DOHH2 (cell line): ENCODE results near the gene PSMB2.

Experiments used
- H3F3A ChIP-seq: fragments of 200-600 bp; sonication (generic), shearing (Covaris generic); 2 replicates; pipeline ENCODE4 v1.6.0; 2016; ENCODE audit warnings: antibody characterized with exemption, mild to moderate bottlenecking; ENCODE audit not compliant: control insufficient read depth, insufficient read depth
- H3K27ac ChIP-seq: fragments of 200-600 bp; sonication (generic); 2 replicates; pipeline ENCODE4 v1.5.1; 2014; ENCODE audit warnings: low read depth, mild to moderate bottlenecking, low read length, moderate library complexity
- H3K27me3 ChIP-seq: fragments of 200-600 bp; sonication (generic); 2 replicates; pipeline ENCODE4 v1.6.1; 2014; ENCODE audit warnings: mild to moderate bottlenecking, low read length, mixed read lengths; ENCODE audit not compliant: control insufficient read depth
- H3K36me3 ChIP-seq: fragments of 200-600 bp; sonication (generic); 2 replicates; pipeline ENCODE4 v1.6.1; 2014; ENCODE audit warnings: mild to moderate bottlenecking, low read length, moderate library complexity, mixed read lengths; ENCODE audit not compliant: control insufficient read depth
- H3K4me1 ChIP-seq: fragments of 200-600 bp; sonication (generic); 2 replicates; pipeline ENCODE4 v1.6.1; 2014; ENCODE audit warnings: mild to moderate bottlenecking, low read length, mixed read lengths; ENCODE audit not compliant: control insufficient read depth
- H3K4me2 ChIP-seq: fragments of 200-600 bp; sonication (generic); 2 replicates; pipeline ENCODE4 v1.6.0; 2014; ENCODE audit warnings: mild to moderate bottlenecking, low read length, moderate library complexity
- H3K4me3 ChIP-seq: fragments of 200-600 bp; sonication (generic); 2 replicates; pipeline ENCODE4 v1.5.1; 2014; ENCODE audit warnings: mild to moderate bottlenecking, low read length, mixed read lengths
- H3K79me2 ChIP-seq: fragments of 200-600 bp; sonication (generic); 2 replicates; pipeline ENCODE4 v1.6.1; 2014; ENCODE audit warnings: mild to moderate bottlenecking, low read length, mixed read lengths; ENCODE audit not compliant: control insufficient read depth
- H3K9me2 ChIP-seq: fragments of 200-600 bp; sonication (generic); replicated peaks from 2 replicates; pipeline ENCODE4 v1.6.1; 2014; ENCODE audit warnings: mild to moderate bottlenecking, low read length, mixed read lengths; ENCODE audit not compliant: control insufficient read depth
- H3K9me3 ChIP-seq: fragments of 200-600 bp; sonication (generic); 2 replicates; pipeline ENCODE4 v1.6.1; 2014; ENCODE audit warnings: antibody characterized with exemption, low read length, mixed read lengths; ENCODE audit not compliant: control insufficient read depth, insufficient read depth
- H4K20me1 ChIP-seq: fragments of 200-600 bp; sonication (generic); 2 replicates; pipeline ENCODE4 v1.6.0; 2014; ENCODE audit warnings: low read depth, mild to moderate bottlenecking, antibody characterized with exemption, low read length, moderate library complexity; ENCODE audit not compliant: control insufficient read depth, insufficient read depth
- EZH2phosphoT487 ChIP-seq: fragments of 200-600 bp; sonication (generic); IDR thresholded peaks from 2 replicates; pipeline ENCODE4 v1.6.1; 2017; ENCODE audit warnings: borderline replicate concordance, mild to moderate bottlenecking, antibody characterized with exemption, low read length, moderate library complexity, mixed read lengths
- TF ChIP-seq, protein P1 (sequence below): fragments of 200-600 bp; sonication (generic); IDR thresholded peaks from one replicate; pipeline ENCODE4 v1.5.1; 2014; ENCODE audit warnings: antibody characterized with exemption, mild to moderate bottlenecking, low read depth, low read length; ENCODE audit not compliant: poor library complexity, severe bottlenecking

Gene PSMB2

DNA sequence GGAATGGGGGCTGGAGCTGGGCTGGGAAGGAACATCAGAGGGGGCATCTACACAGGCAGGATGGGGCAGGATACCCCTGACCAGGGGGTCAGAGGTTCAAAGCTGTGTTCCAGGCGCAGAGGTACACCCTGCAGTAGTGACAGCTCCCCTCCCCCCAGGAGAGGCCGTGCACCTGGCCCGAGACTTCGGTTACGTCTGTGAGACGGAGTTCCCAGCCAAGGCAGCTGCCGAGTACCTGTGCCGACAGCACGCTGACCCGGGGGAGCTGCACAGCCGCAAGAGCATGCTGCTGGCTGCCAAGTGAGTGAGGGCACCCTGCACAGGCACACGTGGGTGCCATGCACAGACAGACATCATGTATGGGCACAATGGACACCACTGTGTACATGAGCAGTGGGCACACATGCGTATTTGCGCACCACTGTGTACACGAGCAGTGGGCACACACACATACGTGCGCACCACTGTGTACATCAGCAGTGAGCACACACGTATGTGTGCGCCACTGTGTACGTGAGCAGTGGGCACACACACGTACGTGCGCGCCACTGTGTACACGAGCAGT, 50.8 kb downstream of the PSMB2 start:
- no peak overlapping the region for H3K4me2 ChIP-seq
- no peaks in the 10 kb centered on the region for H3K36me3 ChIP-seq
- no peaks in the 10 kb centered on the region for H3K27me3 ChIP-seq
- no peak overlapping the region for H3K27ac ChIP-seq
- H3K9me3 ChIP-seq = no peaks in the 10 kb centered on the region
- no peaks in the 10 kb centered on the region for H3F3A ChIP-seq
- TF ChIP-seq EZH2phosphoT487 = no peak
- TF ChIP-seq, protein P1, sequence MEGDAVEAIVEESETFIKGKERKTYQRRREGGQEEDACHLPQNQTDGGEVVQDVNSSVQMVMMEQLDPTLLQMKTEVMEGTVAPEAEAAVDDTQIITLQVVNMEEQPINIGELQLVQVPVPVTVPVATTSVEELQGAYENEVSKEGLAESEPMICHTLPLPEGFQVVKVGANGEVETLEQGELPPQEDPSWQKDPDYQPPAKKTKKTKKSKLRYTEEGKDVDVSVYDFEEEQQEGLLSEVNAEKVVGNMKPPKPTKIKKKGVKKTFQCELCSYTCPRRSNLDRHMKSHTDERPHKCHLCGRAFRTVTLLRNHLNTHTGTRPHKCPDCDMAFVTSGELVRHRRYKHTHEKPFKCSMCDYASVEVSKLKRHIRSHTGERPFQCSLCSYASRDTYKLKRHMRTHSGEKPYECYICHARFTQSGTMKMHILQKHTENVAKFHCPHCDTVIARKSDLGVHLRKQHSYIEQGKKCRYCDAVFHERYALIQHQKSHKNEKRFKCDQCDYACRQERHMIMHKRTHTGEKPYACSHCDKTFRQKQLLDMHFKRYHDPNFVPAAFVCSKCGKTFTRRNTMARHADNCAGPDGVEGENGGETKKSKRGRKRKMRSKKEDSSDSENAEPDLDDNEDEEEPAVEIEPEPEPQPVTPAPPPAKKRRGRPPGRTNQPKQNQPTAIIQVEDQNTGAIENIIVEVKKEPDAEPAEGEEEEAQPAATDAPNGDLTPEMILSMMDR = no peak
- no peaks in the 10 kb centered on the region for H3K4me1 ChIP-seq
- H3K4me3 ChIP-seq = no peak overlapping the region
- no peaks in the 10 kb centered on the region for H3K9me2 ChIP-seq
- H4K20me1 ChIP-seq = no peaks in the 10 kb centered on the region
- H3K79me2 ChIP-seq = no peaks in the 10 kb centered on the region

DNA sequence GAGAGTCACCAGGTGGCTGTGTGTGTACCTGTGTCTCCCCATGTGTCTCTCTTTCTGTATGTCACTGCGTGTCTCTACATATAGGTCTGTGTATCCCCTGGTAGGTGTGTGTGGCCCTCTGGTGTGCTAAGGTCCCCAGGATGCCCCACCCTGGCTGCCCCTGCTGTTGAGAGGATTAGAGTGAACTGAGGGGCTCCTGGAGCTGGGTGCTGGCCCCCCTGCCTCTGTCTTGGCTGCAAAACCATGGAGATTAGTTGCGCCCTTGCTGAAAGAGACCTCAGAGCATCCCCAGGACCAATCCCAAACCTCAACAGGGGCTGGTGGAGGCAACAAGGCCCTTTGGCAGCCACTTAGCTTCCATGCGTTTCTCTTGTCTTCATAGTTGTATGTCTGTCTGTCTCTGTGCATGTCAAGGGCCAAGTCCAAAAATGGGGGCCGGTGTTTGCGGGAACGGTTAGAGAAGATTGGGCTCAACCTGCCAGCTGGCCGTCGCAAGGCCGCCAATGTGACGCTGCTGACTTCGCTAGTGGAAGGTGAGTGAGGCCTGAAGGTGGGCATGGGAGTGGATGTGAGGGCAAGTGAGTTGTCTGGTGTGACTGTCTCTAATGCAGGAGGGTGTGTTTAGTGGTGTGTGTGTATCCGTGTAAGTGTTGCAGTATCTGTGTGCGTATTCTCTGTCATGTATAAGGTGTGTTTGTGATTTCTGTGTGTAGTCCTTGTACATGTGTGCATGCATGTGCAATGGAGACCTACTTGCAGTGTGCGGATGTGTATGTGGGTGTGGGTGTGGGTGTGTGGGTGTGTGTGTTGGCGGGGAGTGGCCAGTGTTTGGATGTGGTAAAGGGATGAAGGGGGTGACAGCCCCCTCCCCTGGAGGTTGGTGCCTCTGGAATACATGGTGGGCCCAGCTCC, 51.6 kb downstream of the PSMB2 start:
- H3K27me3 ChIP-seq = no peaks in the 10 kb centered on the region
- no peak overlapping the region for H3K4me3 ChIP-seq
- TF ChIP-seq, protein P1 = no peak
- no peak for TF ChIP-seq EZH2phosphoT487
- no peak overlapping the region for H3K4me2 ChIP-seq
- H3K4me1 ChIP-seq = no peaks in the 10 kb centered on the region
- no peak overlapping the region for H3K27ac ChIP-seq
- no peaks in the 10 kb centered on the region for H3K9me2 ChIP-seq
- H4K20me1 ChIP-seq = no peaks in the 10 kb centered on the region
- no peaks in the 10 kb centered on the region for H3K36me3 ChIP-seq
- no peaks in the 10 kb centered on the region for H3F3A ChIP-seq
- no peaks in the 10 kb centered on the region for H3K9me3 ChIP-seq
- no peaks in the 10 kb centered on the region for H3K79me2 ChIP-seq

DNA sequence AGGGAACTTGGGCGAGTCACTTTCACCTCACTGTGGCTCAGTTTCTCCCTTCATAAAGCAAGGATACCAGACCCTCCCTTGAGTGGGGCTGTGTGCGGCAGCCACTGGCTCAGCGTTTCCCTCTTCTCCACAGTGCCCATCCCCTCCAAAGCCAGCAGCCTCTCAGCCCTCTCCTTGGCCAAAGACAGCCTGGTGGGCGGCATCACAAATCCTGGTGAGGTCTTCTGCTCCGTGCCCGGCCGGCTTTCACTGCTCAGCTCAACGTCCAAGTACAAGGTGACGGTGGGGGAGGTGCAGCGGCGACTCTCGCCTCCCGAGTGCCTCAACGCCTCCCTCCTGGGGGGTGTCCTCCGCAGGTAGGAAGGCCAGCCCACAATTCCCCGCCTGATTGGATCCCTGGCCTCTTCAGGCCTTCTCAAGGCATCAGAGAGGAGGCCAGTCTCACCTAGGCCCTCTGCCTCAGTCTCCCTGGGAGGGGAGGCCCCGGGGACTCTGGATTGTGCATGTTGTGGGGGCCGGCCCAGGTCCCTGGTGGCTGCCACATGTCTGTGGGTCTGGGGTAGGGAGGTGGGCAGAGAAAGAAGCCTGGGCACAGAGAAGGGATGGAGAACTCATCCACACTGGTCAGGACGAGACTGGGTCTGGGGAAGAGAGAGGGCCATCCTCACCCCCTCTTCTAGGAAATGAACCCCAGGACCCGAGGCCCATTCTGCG, 53.0 kb downstream of the PSMB2 start:
- Histone ChIP-seq H3K27me3 (no peaks in the 10 kb centered on the region), H3K9me3 (no peaks in the 10 kb centered on the region), H3K4me3 (no peak overlapping the region), H3K36me3 (no peaks in the 10 kb centered on the region), H3F3A (no peaks in the 10 kb centered on the region), H3K79me2 (no peaks in the 10 kb centered on the region), H3K27ac (no peak overlapping the region), H4K20me1 (no peaks in the 10 kb centered on the region), H3K4me2 (no peak overlapping the region), H3K4me1 (no peaks in the 10 kb centered on the region), H3K9me2 (no peaks in the 10 kb centered on the region)
- TF ChIP-seq EZH2phosphoT487 = no peak
- TF ChIP-seq, protein P1 = no peak
